KG1 (cell line): ENCODE results near the gene EED.
"Not testable (repeated sequence)": the region's sequence is repeated elsewhere in the genome, so short reads cannot be mapped to it uniquely, and the experiment has no call there.

Experiments
- DNase-seq: peaks from one replicate; lab custom pipeline; 2025; lab: John Stamatoyannopoulos, UW

EED gene

DNA sequence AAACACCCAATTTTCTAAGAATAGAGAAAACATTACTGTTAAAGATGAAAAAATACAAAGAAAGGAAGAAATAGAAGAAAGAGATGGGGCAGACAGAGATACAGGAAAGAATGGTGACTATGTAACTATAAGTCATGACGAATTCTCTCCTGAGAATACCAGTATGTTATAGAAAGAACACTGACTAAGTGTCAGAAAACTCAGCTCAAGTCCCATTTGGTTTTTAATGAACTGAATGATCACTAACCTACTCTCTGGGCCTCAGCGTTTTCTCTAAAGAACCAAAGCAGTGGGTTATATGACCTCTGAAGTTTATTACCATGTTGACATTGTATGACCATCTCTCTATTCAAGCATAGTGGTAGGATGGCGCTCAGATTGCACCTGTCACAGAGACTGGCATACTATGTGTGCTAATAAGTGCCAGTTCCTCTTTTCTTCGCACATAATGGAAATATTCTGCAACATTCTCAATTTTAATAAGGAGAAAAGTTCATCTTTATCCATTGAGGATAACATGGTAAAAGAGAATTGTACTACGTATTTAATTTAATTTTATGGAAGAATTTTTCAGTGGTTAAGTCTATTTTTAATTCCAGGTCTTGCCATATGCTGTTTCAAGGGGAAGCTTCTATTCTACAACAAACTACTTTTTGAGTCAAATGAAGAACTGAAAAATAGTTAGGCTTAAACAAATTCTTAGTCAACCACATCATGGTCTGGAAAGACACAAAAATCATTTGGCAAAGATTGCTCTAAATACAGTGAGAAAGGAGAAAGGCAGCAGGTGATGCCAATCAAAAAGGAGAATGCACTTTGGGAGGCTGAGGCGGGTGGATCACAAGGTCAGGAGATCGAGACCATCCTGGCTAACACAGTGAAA, 25.0 kb upstream of the EED start:
- DNase-seq = no peak

DNA sequence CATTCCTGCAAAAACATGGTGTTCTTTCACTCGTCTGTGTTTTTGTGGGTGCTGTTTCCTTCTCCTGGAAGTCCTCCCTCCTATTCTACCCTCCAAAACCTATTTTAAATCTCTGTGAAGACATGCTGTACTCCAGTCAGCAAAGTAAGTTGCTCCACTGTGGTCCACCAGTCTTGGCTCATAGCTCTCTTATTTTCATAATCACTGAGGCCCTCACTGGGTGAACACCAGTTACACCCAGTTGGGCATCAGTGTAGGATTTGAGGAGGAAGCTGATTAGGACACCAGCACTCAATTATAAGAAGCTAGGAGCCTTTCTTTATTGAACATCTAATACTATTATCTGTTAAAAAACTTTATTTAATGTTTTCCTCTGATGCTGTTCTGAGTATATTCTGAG, 23.9 kb upstream of the EED start:
- DNase-seq = no peak

DNA sequence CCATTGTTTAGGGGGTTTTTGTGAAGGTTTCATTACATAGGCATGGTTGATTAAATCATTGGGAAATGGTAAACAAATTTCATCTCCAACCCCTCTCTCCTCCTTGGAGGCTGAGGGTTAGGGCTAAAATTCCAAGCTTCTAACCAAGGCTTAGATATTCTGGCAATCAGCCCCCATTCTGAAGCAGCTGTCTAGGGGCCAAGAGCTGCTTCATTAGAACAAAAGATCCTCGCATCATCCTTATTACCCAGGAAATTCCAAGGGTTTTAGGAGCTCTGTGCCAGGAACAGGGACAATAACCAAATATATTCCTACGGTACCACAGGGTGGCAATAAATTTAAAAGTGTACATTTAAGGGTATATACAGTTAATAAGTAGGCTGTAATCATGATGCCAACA, 22.5 kb upstream of the EED start:
- DNase-seq = no peak

DNA sequence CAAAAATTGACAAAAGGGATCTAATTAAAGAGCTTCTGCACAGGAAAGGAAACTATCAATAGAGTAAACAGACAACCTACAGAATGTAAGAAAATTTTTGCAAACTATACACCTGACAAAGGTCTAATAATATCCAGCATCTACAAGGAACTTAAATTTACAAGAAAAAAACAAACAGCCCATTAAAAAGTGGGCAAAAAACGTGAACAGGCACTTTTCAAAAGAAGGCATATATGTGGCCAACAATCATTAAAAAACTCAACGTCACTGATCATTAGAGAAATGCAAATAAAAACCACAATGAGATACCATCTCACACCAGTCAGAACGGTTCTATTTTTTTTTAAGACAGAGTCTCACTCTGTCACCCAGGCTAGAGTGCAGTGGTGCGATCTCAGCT, 20.0 kb upstream of the EED start:
- DNase-seq = not testable (repeated sequence)

DNA sequence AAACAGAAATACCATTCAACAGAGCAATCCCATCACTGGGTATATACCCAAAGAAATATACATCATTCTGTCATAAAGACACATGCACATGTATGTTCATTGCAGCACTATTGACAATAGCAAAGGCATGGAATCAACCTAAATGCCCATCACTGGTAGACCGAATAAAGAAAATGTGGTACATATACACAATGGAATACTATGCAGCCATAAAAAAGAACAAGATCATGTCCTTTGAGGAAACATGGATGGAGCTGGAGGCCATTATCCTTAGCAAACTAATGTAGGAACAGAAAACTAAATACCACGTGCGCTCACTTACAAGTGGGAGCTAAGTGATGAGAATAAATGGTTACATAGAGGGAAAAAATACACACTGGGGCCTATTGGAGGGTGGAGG, 19.2 kb upstream of the EED start:
- not testable (repeated sequence) for DNase-seq

DNA sequence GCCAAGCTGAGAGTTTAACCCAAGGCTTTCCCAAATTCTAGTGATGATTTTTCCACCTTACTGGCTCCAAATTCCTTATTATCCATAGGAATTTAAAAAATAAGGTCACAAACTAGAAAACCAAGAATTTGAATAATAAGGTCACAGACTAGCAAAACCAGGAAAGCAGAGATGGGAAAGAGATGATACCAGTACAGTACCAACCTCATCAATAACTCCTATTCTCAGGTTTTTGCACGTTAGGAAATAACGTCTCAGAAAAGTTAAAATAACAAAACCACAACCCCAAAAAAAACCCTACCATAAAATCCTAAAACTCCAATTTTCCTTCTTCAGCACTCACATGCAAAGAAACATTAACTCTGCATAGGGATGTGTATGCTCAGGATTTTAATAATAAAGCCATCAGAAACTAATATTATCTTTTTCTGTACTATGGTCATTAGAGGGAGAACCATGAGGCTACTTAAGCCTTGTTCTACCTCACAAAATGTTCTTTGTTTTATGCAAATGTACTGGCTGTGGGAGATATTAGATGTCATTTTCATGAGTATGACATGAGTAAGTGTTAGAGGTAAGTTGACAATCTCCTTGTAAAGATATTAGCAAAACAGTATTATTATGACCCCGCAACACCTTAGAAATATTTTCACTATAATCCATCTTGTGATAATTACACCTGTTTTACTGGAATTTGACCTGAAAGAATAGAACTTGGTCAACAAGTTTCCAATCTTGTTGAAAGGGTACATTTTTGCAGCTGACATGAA, 16.1 kb upstream of the EED start:
- DNase-seq = no peak

DNA sequence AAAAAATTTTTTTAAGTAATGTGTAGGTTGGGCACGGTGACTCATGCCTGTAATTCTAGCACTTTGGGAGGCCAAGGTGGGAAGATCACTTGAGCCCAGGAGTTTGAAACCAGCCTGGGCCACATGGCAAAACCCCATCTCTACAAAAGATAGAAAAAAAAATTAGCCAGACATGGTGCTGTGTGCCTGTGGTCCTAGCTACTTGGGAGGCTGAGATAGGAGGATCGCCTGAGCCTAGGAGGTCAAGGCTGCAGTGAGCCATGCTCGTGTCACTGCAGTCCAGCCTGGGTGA, 15.6 kb upstream of the EED start:
- not testable (repeated sequence) for DNase-seq

DNA sequence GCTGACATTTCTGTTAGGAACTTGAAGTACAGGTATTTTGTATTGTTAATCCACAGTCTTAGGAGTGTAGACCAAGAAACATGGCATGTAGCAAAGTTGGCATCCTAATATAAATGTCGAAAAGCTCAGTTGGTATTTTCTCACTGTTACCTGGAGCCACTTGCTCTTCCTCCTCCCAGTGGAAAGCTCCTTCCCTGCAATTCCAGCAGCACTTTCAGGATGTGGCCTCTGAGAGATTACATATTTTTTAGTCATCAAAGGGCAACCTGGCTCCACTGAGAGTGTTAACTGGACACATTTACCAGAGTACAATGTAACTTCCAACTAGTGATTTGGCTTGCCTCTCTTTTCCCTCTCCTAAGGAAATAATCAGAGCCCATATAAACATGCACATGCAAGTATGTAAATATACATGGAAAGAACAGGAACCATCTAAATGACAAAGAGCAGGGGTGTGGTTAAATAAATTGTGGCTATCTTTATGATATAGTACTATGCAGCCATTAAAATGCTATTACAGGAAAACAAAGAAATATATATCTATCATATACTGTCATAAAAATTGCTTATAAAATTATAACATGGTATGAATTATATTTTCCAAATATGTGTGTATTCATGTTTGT, 14.3 kb upstream of the EED start:
- no peak for DNase-seq

DNA sequence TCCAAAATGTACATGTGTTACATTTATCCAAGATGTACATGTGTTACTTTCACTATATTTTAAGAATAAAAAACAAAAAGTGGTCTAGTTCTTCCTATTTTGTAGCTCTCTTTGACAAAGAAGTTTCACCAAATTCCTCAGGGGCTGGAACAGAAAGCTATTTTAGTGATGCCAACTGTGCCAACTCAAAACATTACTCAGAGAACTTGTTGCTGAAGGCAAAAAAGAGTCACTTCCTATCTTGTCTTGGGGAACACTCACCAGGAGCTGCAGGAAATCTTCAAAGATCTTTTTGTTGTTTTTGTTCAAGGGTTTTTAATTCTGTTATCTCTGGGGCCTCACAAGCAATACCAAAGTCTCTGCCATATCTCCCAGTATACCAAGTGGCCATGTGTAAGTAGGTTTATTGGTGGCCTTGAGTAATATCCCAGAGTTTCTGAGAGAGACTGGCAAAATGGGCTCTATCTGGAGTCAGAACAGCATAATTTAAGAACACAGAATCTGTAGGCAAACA, 13.6 kb upstream of the EED start:
- DNase-seq = no peak

DNA sequence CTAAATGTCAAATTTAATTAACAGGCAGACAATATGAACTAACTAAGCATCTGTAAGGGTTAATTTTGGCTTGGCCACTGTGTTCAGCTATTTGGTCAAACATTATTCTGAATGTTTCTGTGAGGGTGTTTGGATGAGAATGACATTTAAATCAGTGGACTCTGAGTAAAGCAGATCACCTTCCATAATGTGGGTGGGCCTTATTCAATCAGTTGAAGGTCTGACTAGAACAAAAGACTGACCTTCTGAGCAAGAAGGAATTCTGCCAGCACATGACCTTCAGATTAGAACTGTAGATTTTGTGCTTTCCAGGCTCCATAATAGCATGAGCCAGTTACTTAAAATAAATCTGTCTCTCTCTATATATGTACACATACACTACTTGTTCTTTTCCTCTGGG, 12.0 kb upstream of the EED start:
- DNase-seq = no peak

DNA sequence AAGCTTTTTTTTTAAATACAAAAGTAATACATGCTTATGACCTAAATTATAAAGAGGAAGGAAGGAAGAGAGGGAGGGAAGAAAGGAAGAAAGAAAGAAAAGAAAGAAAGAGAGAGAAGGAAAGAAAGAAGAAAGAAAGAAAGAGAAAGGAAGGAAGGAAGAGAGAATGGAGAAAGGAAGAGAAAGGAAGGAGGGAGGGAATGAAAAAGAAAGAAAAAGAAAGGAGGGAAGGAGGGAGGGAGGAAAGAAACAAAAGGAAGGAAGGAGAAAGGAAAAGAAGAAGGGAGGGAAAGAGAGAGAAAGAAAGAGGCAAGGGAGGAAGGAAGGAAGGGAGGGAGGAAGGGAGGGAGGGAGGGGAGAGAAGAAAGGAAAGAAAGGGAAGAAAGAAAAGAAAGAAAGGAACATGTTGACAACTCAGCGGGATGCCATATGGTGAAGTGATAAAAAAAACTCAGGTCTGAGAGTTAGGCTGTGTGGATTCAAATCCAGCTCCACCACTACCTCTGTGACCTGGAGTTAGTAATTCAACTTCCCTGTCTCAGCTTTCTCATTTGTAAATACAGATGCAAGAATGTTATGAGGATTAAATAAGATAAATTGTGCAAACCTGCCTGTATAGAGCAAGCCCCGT, 9.6 kb upstream of the EED start:
- no peak for DNase-seq

DNA sequence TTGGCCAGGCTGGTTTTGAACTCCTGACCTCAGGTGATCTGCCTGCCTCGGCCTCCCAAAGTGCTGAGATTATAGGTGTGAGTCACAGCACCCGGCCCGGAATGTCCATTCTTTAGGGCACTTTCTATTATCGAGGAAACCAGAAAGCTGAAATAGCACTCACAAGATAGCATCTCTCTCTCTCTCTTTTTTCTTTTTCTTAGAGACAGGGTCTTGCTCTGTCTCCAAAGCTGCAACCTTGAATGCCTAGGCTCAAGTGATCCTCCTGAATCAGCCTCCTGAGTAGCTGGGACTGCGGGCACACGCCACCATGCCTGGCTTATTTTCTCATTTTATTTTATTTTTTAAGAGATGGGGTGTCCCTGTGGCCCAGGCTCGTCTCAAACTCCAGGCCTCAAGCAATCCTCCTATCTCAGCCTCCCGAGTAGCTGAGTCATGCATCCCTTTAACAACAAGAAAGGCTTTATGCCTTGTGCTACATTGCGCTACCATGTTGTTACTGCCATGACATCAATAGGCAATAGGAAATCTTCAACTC, 7.2 kb upstream of the EED start:
- no peak for DNase-seq

DNA sequence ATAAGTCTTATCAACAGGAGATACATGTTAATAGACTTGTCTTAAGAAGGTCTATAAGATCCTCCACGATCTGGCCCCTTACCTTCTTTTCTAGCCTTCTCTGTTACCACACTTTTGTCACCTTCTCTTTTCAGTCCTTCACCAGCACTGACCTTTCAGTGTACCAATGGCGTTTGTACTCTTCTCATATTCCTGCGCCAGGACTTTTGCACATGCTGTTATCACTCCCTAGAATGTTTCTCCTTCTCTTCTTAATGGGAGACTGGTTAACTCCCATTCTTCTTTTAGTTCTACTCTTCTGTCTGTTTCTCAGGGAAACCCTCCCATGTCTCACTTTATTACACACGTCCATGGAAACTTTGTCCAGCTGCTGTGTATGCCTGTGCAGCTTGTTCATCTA, 4.4 kb upstream of the EED start:
- DNase-seq = no peak

DNA sequence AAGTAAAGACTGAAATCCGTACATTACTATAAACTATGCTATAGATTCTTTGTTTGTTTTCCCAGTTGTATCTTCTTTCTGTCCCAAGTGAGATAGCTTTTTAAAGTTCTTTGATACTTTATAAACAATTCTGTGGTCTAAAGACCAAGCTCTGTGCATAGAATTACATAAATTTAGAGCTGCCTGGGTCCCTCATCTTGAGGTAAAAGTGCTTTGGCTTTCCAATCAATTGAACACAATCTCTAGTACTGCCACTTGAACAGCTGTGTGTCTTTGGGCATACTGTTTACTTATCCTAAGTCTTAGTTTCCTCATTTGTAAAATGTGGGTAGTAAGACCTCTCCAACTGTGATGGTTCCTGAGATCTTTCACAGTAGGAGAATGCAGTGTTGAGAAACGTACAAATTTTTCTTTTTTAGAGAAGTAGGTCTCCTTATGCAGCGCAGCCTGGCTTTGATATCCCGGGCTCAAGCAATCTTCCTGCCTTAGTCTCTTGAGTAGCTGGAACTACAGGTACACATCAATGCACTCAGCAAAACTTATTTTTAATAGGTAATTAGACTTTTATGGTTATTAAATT, 2.5 kb upstream of the EED start:
- no peak for DNase-seq

DNA sequence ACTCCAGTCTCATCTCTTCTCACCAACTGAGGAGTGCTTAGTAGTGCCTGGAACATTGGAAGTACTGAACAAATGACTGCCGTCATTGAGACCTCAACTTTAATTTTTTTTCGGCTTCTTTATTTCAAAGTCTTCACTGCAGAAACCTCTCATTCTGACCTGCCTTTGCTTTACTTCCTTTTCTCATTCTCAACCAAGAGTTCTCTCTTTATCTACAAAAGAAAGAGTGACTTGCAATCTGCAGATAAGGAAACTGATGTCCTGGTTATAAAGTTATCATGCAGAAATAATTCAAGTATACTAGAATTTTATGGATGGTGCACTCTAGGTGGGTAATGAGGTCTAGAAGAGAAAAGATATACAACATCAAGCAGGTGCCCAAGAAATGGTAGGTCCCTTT, 1.2 kb upstream of the EED start:
- DNase-seq = no peak

DNA sequence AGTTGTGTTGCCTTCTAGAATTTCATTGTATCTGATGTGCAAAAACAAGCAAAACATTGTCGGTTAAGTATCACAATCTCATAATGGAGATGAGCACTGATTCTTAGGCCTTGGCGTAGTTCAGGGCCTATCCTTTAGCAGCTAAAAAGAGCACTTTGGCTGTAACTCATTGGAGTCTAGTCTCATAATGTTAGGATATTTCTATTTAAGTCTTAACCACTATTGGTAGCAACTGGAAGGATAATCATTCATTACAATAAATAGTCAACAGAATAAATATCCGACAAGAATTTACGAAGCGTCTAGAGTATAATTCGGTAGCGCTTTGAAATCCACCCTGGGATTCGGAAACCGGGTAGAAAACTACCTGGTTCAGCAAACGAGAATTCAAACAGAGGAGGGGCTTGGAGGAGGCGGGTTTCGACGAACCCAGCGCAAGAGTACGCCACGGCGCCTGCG, 461 bp upstream of the EED start:
- no peak for DNase-seq

DNA sequence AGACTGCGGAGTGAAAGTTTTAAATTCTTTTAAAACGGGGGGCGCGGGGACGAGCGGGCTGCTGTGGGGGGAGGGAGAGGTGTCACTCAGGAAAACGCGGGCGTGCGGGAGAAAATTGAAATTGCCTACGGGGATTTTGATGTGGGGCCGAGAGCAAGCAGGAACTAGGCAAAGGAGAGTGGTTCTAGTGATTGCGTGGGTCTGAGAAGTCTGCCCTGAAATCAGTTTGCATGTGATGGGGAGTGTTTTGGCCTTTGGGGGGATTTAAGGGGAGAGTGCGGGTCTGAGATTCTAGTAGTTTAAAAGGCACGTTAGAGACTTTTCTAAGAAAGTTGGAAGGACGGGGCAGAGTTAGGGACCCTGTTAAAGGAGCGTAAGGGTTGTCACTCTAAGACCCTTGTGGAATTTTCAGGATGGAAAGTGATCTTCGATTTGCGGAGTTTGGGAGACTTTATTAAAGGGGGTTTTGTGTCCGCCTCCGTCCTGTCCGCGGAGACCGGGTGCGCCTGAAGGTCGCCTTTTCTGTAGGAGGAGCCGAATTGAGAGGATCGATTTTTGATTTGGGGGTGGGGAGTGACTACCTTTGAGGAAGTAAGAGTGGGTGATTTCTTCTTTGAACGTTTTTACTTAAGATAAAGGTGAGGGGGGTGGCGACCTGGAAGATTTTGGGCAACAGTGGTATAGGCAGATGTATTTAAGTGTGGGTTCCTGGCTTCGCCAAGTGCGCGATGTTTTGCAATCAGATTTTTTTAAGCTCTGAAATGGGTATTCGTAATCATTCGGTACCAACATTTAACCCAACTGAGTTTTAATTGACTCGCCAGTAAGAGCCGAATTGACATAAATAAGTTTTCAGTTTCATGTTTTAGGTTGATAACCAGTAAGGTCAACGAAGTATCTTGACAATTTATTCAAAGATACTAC, 1.1 kb downstream of the EED start:
- peak; percentile 75 for DNase-seq

DNA sequence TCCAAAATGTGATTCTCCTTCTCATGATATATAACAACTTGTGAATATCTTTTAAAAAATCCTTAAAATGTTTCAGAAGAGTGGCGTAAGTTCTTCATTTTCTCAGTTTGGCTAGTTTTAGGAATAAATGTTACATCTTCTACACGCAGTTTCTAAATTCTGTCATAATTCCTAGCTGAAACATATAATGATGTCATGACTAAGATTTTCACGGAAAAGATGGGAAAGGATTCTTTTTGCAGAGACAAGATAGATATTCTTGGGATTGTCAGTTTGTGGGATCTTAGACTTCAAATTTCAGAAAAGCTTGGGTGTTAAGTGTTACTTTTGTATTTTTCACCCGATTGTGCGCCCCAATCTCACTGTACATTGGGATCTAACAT, 1.7 kb downstream of the EED start:
- no peak for DNase-seq

DNA sequence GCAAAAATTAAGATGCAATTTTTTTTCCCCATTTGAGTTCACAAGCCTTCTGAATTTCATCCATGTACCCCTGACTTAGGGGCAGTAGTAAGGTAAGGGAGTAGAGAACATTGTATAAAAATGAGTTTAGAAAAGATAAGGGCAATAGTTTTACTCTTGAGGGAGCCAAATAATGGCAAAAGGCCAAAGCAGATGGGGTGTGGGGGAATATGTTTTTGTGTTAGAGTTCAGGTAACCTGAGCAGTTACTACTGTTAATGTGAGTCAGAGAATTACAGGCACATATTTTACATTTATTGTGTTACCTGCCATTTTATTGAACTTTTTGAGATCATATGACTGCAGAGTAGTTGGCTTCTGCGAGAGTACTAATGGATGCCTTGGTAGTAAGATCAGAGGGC, 3.1 kb downstream of the EED start:
- no peak for DNase-seq

DNA sequence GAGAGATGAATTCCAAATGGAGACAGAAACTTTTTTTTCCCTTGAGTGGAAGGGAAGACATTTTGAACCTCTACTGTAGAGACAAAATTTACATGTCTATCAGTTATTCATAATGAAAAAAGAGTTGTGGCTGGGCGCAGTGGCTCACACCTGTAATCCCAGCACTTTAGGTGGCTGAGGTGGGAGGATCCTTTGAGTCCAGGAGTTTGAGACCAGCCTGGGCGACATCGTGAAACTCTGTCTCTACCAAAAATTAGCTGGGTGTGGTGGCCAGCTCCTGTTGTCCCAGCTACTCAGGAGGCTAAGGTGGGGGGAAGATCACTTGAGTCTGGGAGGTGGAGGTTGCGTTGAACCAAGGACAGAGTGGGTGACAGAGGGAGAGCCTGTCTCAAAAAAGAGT, 4.1 kb downstream of the EED start:
- no peak for DNase-seq
